Upper lobe of right lung (tissue), 1 donor: Measurements from ENCODE around the gene FAR1. TPM values are rescaled to one million over a fixed set of nuclear protein-coding genes. Genes with fewer than 3 reads are reported as not detected.

Experiments
- ATAC-seq: fragments of 200-7000 bp; cut with Tn5 transposase; one replicate; pipeline ENCODE4 v1.9.1; 2020; ENCODE audit warnings: mild to moderate bottlenecking, moderate library complexity
- DNase-seq: peaks from one replicate; pipeline ENCODE4 v3.0.0-alpha.2; 2020
- H3K27ac ChIP-seq: fragments of 200-600 bp; one replicate; pipeline ENCODE4 v1.8.0; 2022
- H3K27me3 ChIP-seq: fragments of 200-600 bp; one replicate; pipeline ENCODE4 v1.8.0; 2022; ENCODE audit warnings: mild to moderate bottlenecking
- H3K36me3 ChIP-seq: fragments of 200-600 bp; one replicate; pipeline ENCODE4 v1.8.0; 2022
- H3K4me1 ChIP-seq: fragments of 200-600 bp; one replicate; pipeline ENCODE4 v1.8.0; 2022
- H3K4me3 ChIP-seq: fragments of 200-600 bp; one replicate; pipeline ENCODE4 v1.8.0; 2022; ENCODE audit warnings: mild to moderate bottlenecking
- H3K9me3 ChIP-seq: fragments of 200-600 bp; one replicate; pipeline ENCODE4 v1.8.0; 2022
- CTCF ChIP-seq: fragments of 200-600 bp; IDR thresholded peaks from one replicate; pipeline ENCODE4 v1.8.0; 2022; ENCODE audit warnings: antibody characterized with exemption
- intact Hi-C: fragments of 100-400 bp; cut with DNase I; formaldehyde crosslinking; loops from one replicate; pipeline ENCODE4 v1.11.0; 2022
- total RNA-seq: library from RNA; stranded (reverse); fragmentation: NEBNext Ultra II Directional; extraction: Animal tissue kit (Norgen Biotek cat#: 25700); gene quantifications from one replicate; pipeline ENCODE4 v1.2.1, GENCODE V29; 2021
- donor health status: DM: no; HTN: yes; CAD: no; lungs with severe emphysema.

The FAR1 gene
- total RNA-seq, 1 donor from 2014 or later = 59.7 TPM

- H3K27ac ChIP-seq = no peak overlapping the region
- H3K9me3 ChIP-seq = no peaks in the 10 kb centered on the region
- TF ChIP-seq CTCF = no peak
- no peaks in the 10 kb centered on the region for H3K4me1 ChIP-seq
- DNase-seq (no peak), ATAC-seq (no peak)
- no peaks in the 10 kb centered on the region for H3K36me3 ChIP-seq
- no peak overlapping the region for H3K4me3 ChIP-seq
- H3K27me3 ChIP-seq = no peaks in the 10 kb centered on the region
- intact Hi-C loops = no loop called here
Measured at GRCh38 chr11:13635804-13636203, 32.7 kb upstream of the FAR1 start.

- Histone ChIP-seq H3K4me1 (no peaks in the 10 kb centered on the region), H3K9me3 (no peaks in the 10 kb centered on the region), H3K27ac (no peak overlapping the region), H3K4me3 (no peak overlapping the region), H3K27me3 (no peaks in the 10 kb centered on the region), H3K36me3 (no peaks in the 10 kb centered on the region)
- intact Hi-C loops = no loop called here
- TF ChIP-seq CTCF = no peak
- DNase-seq (no peak), ATAC-seq (no peak)
Measured at GRCh38 chr11:13637125-13638069, 31.1 kb upstream of the FAR1 start.

GRCh38 chr11:13638422-13638821 lies 30.0 kb upstream of the FAR1 start:
- Histone ChIP-seq H3K4me3 (no peak overlapping the region), H3K27ac (no peak overlapping the region), H3K4me1 (no peaks in the 10 kb centered on the region), H3K9me3 (no peaks in the 10 kb centered on the region), H3K27me3 (no peaks in the 10 kb centered on the region), H3K36me3 (no peaks in the 10 kb centered on the region)
- no peak for ATAC-seq
- TF ChIP-seq CTCF = no peak
- DNase-seq = no peak
- intact Hi-C loops = no loop called here

GRCh38 chr11:13644997-13645687 lies 23.3 kb upstream of the FAR1 start:
- no peaks in the 10 kb centered on the region for H3K36me3 ChIP-seq
- H3K9me3 ChIP-seq = no peaks in the 10 kb centered on the region
- intact Hi-C loops = no loop called here
- TF ChIP-seq CTCF = no peak
- no peaks in the 10 kb centered on the region for H3K27me3 ChIP-seq
- no peak overlapping the region for H3K27ac ChIP-seq
- no peaks in the 10 kb centered on the region for H3K4me1 ChIP-seq
- no peak overlapping the region for H3K4me3 ChIP-seq
- no peak for DNase-seq
- no peak for ATAC-seq

GRCh38 chr11:13647391-13647790 lies 21.1 kb upstream of the FAR1 start:
- Histone ChIP-seq H3K9me3 (no peaks in the 10 kb centered on the region), H3K4me3 (no peak overlapping the region), H3K27ac (no peak overlapping the region), H3K4me1 (no peaks in the 10 kb centered on the region), H3K27me3 (peaks cover 4% of the 10 kb centered on the region), H3K36me3 (no peaks in the 10 kb centered on the region)
- DNase-seq (no peak), ATAC-seq (no peak)
- intact Hi-C loops = no loop called here
- no peak for TF ChIP-seq CTCF
